H1 (cell line): Measurements from ENCODE around the gene CEMIP2. TPM values are rescaled to one million over a fixed set of nuclear protein-coding genes. Genes with fewer than 3 reads are reported as not detected.

Experiments
- CTCF ChIA-PET: fragments of 300-600 bp; sonication (Branson Sonifier 250); formaldehyde crosslinking; loops from one replicate; lab custom pipeline; 2021; ENCODE audit not compliant: partially characterized antibody; lab: Charles Lee
- POLR2A ChIA-PET: fragments of 300-600 bp; sonication (Branson Sonifier 250); formaldehyde crosslinking; loops from one replicate; lab custom pipeline; 2021; ENCODE audit warnings: inconsistent platforms; ENCODE audit not compliant: partially characterized antibody; lab: Charles Lee
- DNase-seq, 2 experiments: peaks; one replicate each; pipeline versions ENCODE4 v3.0.0 to v3.0.0-alpha.2; 2010 to 2022; ENCODE audit warnings: low spot score in 2 of 2, low read depth in 1 of 2, mixed read lengths in 1 of 2
- FAIRE-seq: peaks from 2 replicates; lab custom pipeline; 2011; peaks lifted over from hg19 to GRCh38; lab: Jason Lieb, UNC
- H2AFZ ChIP-seq: 2 replicates; pipeline ENCODE4 v1.8.1; 2012; ENCODE audit warnings: low read length, inconsistent platforms
- H2AK5ac ChIP-seq: 2 replicates; pipeline ENCODE4 v1.6.1; 2013; ENCODE audit warnings: low read depth, low read length
- H2BK120ac ChIP-seq: replicated peaks from 2 replicates; pipeline ENCODE3; 2013; ENCODE audit warnings: low read depth, low read length, inconsistent platforms
- H2BK12ac ChIP-seq: 2 replicates; pipeline ENCODE4 v1.6.1; 2013; ENCODE audit warnings: low read depth, low read length
- H2BK15ac ChIP-seq: 2 replicates; pipeline ENCODE4 v1.6.1; 2013; ENCODE audit warnings: low read length
- H2BK20ac ChIP-seq: 2 replicates; pipeline ENCODE4 v1.6.1; 2013; ENCODE audit warnings: low read length
- H2BK5ac ChIP-seq: 2 replicates; pipeline ENCODE4 v1.6.1; 2013; ENCODE audit warnings: low read depth, low read length
- H3K14ac ChIP-seq: 2 replicates; pipeline ENCODE4 v1.6.1; 2013; ENCODE audit warnings: inconsistent platforms; ENCODE audit not compliant: insufficient read length
- H3K18ac ChIP-seq: 2 replicates; pipeline ENCODE4 v1.6.1; 2013; ENCODE audit warnings: low read length; ENCODE audit errors: extremely low read depth
- H3K23ac ChIP-seq: 2 replicates; pipeline ENCODE4 v1.6.1; 2013; ENCODE audit warnings: inconsistent platforms; ENCODE audit not compliant: insufficient read length
- H3K23me2 ChIP-seq: 2 replicates; pipeline ENCODE4 v1.6.1; 2013; ENCODE audit warnings: low read depth, low read length
- H3K27ac ChIP-seq: 2 replicates; pipeline ENCODE4 v1.6.1; 2011; ENCODE audit warnings: low read depth, low read length, inconsistent platforms
- H3K27me3 ChIP-seq, 4 experiments: replicated peaks in 1 of 4; 1 replicate in 1 of 4; 2 replicates in 3 of 4; pipeline versions ENCODE4 v1.6.1 to v1.8.1; 2011 to 2013; ENCODE audit warnings: low read length in 3 of 4, mild to moderate bottlenecking in 3 of 4, inconsistent platforms in 2 of 4, mixed read lengths in 2 of 4, moderate library complexity in 1 of 4; ENCODE audit not compliant: control insufficient read depth in 3 of 4, insufficient read depth in 3 of 4; ENCODE audit errors: extremely low read depth in 1 of 4
- H3K36me3 ChIP-seq, 4 experiments: 2 replicates each; pipeline versions ENCODE4 v1.6.1 to v1.8.1; 2011 to 2013; ENCODE audit warnings: mild to moderate bottlenecking in 4 of 4, low read length in 3 of 4, moderate library complexity in 2 of 4, control low read depth in 1 of 4, inconsistent platforms in 1 of 4; ENCODE audit not compliant: insufficient read depth in 4 of 4, control insufficient read depth in 2 of 4
- H3K4ac ChIP-seq: replicated peaks from 2 replicates; pipeline ENCODE3; 2013; ENCODE audit warnings: low read length, low read depth, mixed read lengths, inconsistent platforms; ENCODE audit not compliant: insufficient read length
- H3K4me1 ChIP-seq, 4 experiments: replicated peaks in 1 of 4; 1 replicate in 1 of 4; 2 replicates in 3 of 4; pipeline versions ENCODE4 v1.6.1 to v1.8.1; 2011 to 2013; ENCODE audit warnings: low read length in 3 of 4, inconsistent platforms in 2 of 4, mixed read lengths in 1 of 4; ENCODE audit not compliant: insufficient read depth in 4 of 4, control insufficient read depth in 3 of 4
- H3K4me2 ChIP-seq, 2 experiments: 2 replicates each; pipeline versions ENCODE4 v1.6.1 to v1.8.1; 2011 to 2013; ENCODE audit warnings: low read depth in 2 of 2, low read length in 2 of 2, control low read depth in 1 of 2, inconsistent platforms in 1 of 2, mild to moderate bottlenecking in 1 of 2; ENCODE audit not compliant: insufficient read depth in 1 of 2
- H3K4me3 ChIP-seq, 4 experiments: fragments of 200-600, 300-600 bp in 1 of 4; sonication (generic), shearing (Covaris generic), sonication (Bioruptor Twin) in 1 of 4; 2 replicates each; pipeline versions ENCODE4 v1.5.1 to v1.8.1; 2011 to 2016; ENCODE audit warnings: low read length in 4 of 4, low read depth in 3 of 4, control low read depth in 2 of 4, inconsistent platforms in 2 of 4, mild to moderate bottlenecking in 2 of 4, mixed read lengths in 1 of 4, moderate library complexity in 1 of 4; ENCODE audit not compliant: insufficient read depth in 2 of 4; ENCODE audit errors: extremely low read depth in 1 of 4
- H3K56ac ChIP-seq: replicated peaks from 2 replicates; pipeline ENCODE3; 2013; ENCODE audit warnings: low read depth, mild to moderate bottlenecking, mixed read lengths, low read length, inconsistent platforms; ENCODE audit not compliant: insufficient read length
- H3K79me1 ChIP-seq: 2 replicates; pipeline ENCODE4 v1.6.1; 2013; ENCODE audit warnings: low read depth, low read length, control low read depth
- H3K79me2 ChIP-seq, 2 experiments: 2 replicates each; pipeline versions ENCODE4 v1.6.1 to v1.8.1; 2012 to 2013; ENCODE audit warnings: low read length in 2 of 2, mild to moderate bottlenecking in 2 of 2, inconsistent platforms in 1 of 2; ENCODE audit not compliant: insufficient read depth in 2 of 2, control insufficient read depth in 1 of 2
- H3K9ac ChIP-seq, 4 experiments: replicated peaks in 1 of 4; 1 replicate in 1 of 4; 2 replicates in 3 of 4; pipeline versions ENCODE4 v1.6.1 to v1.8.1; 2011 to 2013; ENCODE audit warnings: low read depth in 3 of 4, low read length in 3 of 4, control low read depth in 2 of 4, mild to moderate bottlenecking in 2 of 4, moderate library complexity in 2 of 4, inconsistent platforms in 1 of 4; ENCODE audit errors: extremely low read depth in 1 of 4
- H3K9me3 ChIP-seq, 2 experiments: 2 replicates each; pipeline versions ENCODE4 v1.6.1 to v1.8.1; 2012 to 2013; ENCODE audit warnings: mild to moderate bottlenecking in 2 of 2, moderate library complexity in 2 of 2, control low read depth in 1 of 2, inconsistent platforms in 1 of 2, low read depth in 1 of 2, low read length in 1 of 2, mixed read lengths in 1 of 2; ENCODE audit not compliant: insufficient read depth in 2 of 2
- H4K20me1 ChIP-seq, 2 experiments: replicated peaks in 1 of 2; 2 replicates each; pipeline versions ENCODE3 to v1.8.1; 2011 to 2013; ENCODE audit warnings: inconsistent platforms in 2 of 2, low read length in 2 of 2, mild to moderate bottlenecking in 1 of 2; ENCODE audit not compliant: insufficient read depth in 2 of 2, control insufficient read depth in 1 of 2
- H4K5ac ChIP-seq: 2 replicates; pipeline ENCODE4 v1.6.1; 2013; ENCODE audit warnings: low read length, low read depth, mixed read lengths, inconsistent platforms; ENCODE audit not compliant: insufficient read length
- H4K8ac ChIP-seq: 2 replicates; pipeline ENCODE4 v1.8.0; 2013; ENCODE audit warnings: mild to moderate bottlenecking, moderate library complexity, low read length, inconsistent platforms; ENCODE audit not compliant: insufficient read depth; ENCODE audit errors: extremely low read depth
- H4K91ac ChIP-seq: replicated peaks from 2 replicates; pipeline ENCODE3; 2013; ENCODE audit warnings: low read length, mixed read lengths, inconsistent platforms; ENCODE audit not compliant: insufficient read length
- CEBPB ChIP-seq: IDR thresholded peaks from 2 replicates; pipeline ENCODE4 v1.6.1; 2012; ENCODE audit warnings: low read depth, low read length
- JUND ChIP-seq: IDR thresholded peaks from 2 replicates; pipeline ENCODE4 v1.6.1; 2011; ENCODE audit warnings: mild to moderate bottlenecking, improper control_type of control experiment, low read length
- TAF1 ChIP-seq: IDR thresholded peaks from 2 replicates; pipeline ENCODE4 v1.6.1; 2011; ENCODE audit warnings: mild to moderate bottlenecking, low read depth, low read length
- WGBS, 2 experiments: shearing (Covaris generic) in 1 of 2; methylation state at CpG; one replicate each; pipeline versions ENCODE4 v1.1.6 to v1.1.7; 2013 to 2015; ENCODE audit warnings: low lambda C conversion rate in 2 of 2, mixed read lengths in 2 of 2, inconsistent platforms in 1 of 2, low coverage in 1 of 2, missing lambda C conversion rate in 1 of 2; ENCODE audit not compliant: insufficient replicate concordance in 2 of 2, insufficient coverage in 1 of 2, insufficient read length in 1 of 2; ENCODE audit errors: extremely low coverage in 1 of 2, missing lambda C conversion rate in 1 of 2; 5-methylcytosine and 5-hydroxymethylcytosine counted together
- polyA plus RNA-seq, 7 experiments: library from polyadenylated mRNA; depleted of rRNA in 3 of 7; stranded (reverse) in 5 of 7; unstranded in 2 of 7; fragments of >200 nt in 5 of 7; fragments of 200-250 nt in 2 of 7; gene quantifications; 1 replicate in 5 of 7; 2 replicates in 1 of 7; 4 replicates in 1 of 7; pipeline versions ENCODE4 v1.2.1 to v1.2.3, GENCODE V29; 2011 to 2013; ENCODE audit warnings: missing spikeins in 2 of 7, mixed read lengths in 2 of 7
- total RNA-seq: library from RNA; stranded (reverse); fragmentation: NEBNext Ultra II Directional; extraction: Animal tissue kit (Norgen Biotek cat#: 25700); gene quantifications from 2 replicates; pipeline ENCODE4 v1.2.1, GENCODE V29; 2021

CEMIP2 gene
- total and polyA plus RNA-seq, 2 of the 8 experiments (the other 6 are each of a cell fraction or from before 2014, with no cell fraction given), result 25.2 to 52.1 TPM

DNA sequence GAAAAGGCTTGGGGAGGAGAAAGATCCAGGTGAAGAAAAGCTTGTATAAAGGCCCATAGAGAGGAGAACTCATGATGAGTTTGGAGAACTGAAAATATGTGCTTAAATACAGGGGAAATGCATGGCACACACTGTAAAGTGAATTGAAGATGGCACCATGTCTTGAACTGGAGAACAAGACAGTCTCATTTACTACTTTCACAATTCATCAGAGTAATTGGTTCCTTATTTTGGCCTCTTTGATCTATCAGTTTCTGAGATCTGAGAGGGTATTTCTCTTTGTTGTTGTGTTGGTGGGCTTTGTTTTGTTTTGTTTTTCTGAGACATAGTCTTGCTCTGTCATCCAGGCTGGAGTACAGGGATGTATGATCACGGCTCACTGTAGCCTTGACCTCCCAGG, 98.2 kb downstream of the CEMIP2 start:
- H3K9ac ChIP-seq, result no peak overlapping the region
- H3K9me3 ChIP-seq, result no peaks in the 10 kb centered on the region
- 100% methylated on average over 1 of the region's 1 CpG; no CpG with 5 or more reads in 1 of the 2 experiments for whole genome bisulfite sequencing, 2 experiments
- H2BK15ac ChIP-seq, result no peak overlapping the region
- H3K79me2 ChIP-seq, result no peaks in the 10 kb centered on the region
- POLR2A ChIA-PET, result no interaction called here
- no peak overlapping the region for H2BK20ac ChIP-seq
- H3K36me3 ChIP-seq, result no peaks in the 10 kb centered on the region
- no peak overlapping the region for H2BK120ac ChIP-seq
- no peak overlapping the region for H2AK5ac ChIP-seq
- H3K27me3 ChIP-seq, result no peaks in the 10 kb centered on the region
- no peaks in the 10 kb centered on the region for H3K79me1 ChIP-seq
- CTCF ChIA-PET, result interaction anchor here (0.6 to 1.6 kb wide), 5 partner anchors 12 to 420 kb away, joined by 3 to 6 read pairs (median 4); no protein-coding TSS in a partner anchor
- FAIRE-seq (no peak), DNase-seq (no peak)
- peaks cover 0 to 2% (median 0%) of the 10 kb centered on the region in 4 experiments; a peak in 2 of 7 replicates for H3K4me1 ChIP-seq
- no peak overlapping the region for H3K4ac ChIP-seq
- H3K18ac ChIP-seq, result no peak overlapping the region
- no peak overlapping the region for H3K27ac ChIP-seq
- no peaks in the 10 kb centered on the region for H4K20me1 ChIP-seq
- no peak overlapping the region for H3K4me3 ChIP-seq
- no peak overlapping the region for H2BK5ac ChIP-seq
- H2BK12ac ChIP-seq, result no peak overlapping the region
- H3K4me2 ChIP-seq, result no peak overlapping the region
- H3K14ac ChIP-seq, result no peak overlapping the region
- no peak overlapping the region for H3K23ac ChIP-seq
- no peak for TF ChIP-seq CEBPB
- no peak for TF ChIP-seq TAF1
- TF ChIP-seq JUND, result no peak
- no peak overlapping the region for H4K8ac ChIP-seq
- H4K5ac ChIP-seq, result no peak overlapping the region
- no peak overlapping the region for H3K56ac ChIP-seq
- no peak overlapping the region for H4K91ac ChIP-seq
- H2AFZ ChIP-seq, result 0 out of 2 replicates have a peak overlapping the region, but pooled peaks have one; percentile 5
- H3K23me2 ChIP-seq, result no peaks in the 10 kb centered on the region
